Fibroblast of lung (primary cell): ENCODE measurements around the gene TRIM8. TPM values are rescaled to one million over a fixed set of nuclear protein-coding genes. Genes with fewer than 3 reads are reported as not detected.

ENCODE experiments used
- DNase-seq, 2 donors: peaks; one replicate each; pipeline versions ENCODE4 v3.0.0 to v3.0.0-alpha.2; 2010; ENCODE audit warnings: low read depth in 2 of 2
- H2AFZ ChIP-seq: 2 replicates; pipeline ENCODE4 v1.5.1; 2012; ENCODE audit warnings: low read length, control low read depth, inconsistent platforms
- H3K27ac ChIP-seq: 2 replicates; pipeline ENCODE4 v1.5.1; 2011; ENCODE audit warnings: low read length, control low read depth; ENCODE audit not compliant: insufficient read depth
- H3K27me3 ChIP-seq: 2 replicates; pipeline ENCODE4 v1.5.1; 2011; ENCODE audit warnings: mild to moderate bottlenecking, low read length; ENCODE audit not compliant: control insufficient read depth, insufficient read depth
- H3K36me3 ChIP-seq: 2 replicates; pipeline ENCODE4 v1.5.1; 2011; ENCODE audit warnings: low read length; ENCODE audit not compliant: control insufficient read depth, insufficient read depth
- H3K4me1 ChIP-seq: 2 replicates; pipeline ENCODE4 v1.5.1; 2011; ENCODE audit warnings: low read length; ENCODE audit not compliant: control insufficient read depth, insufficient read depth; ENCODE audit errors: extremely low read depth
- H3K4me2 ChIP-seq: 2 replicates; pipeline ENCODE4 v1.5.1; 2011; ENCODE audit warnings: low read length, control low read depth; ENCODE audit not compliant: insufficient read depth; ENCODE audit errors: extremely low read depth
- H3K4me3 ChIP-seq, 4 experiments: fragments of 200-600 bp in 1 of 4; sonication (generic) in 1 of 4; replicated peaks in 1 of 4; 2 replicates each; pipeline ENCODE4 v1.5.1; 2011 to 2016; ENCODE audit warnings: low read length in 4 of 4, low read depth in 3 of 4, mild to moderate bottlenecking in 3 of 4, control low read depth in 2 of 4, inconsistent platforms in 1 of 4, mixed read lengths in 1 of 4; ENCODE audit not compliant: insufficient read depth in 1 of 4; ENCODE audit errors: control extremely low read depth in 1 of 4
- H3K79me2 ChIP-seq: 2 replicates; pipeline ENCODE4 v1.5.1; 2012; ENCODE audit warnings: mild to moderate bottlenecking, low read length, inconsistent platforms; ENCODE audit not compliant: control insufficient read depth, insufficient read depth
- H3K9ac ChIP-seq: 2 replicates; pipeline ENCODE4 v1.5.1; 2011; ENCODE audit warnings: mild to moderate bottlenecking, low read length, control low read depth; ENCODE audit not compliant: insufficient read depth
- H3K9me3 ChIP-seq: 2 replicates; pipeline ENCODE4 v1.5.1; 2012; ENCODE audit warnings: low read depth, low read length; ENCODE audit not compliant: control insufficient read depth, insufficient read depth
- H4K20me1 ChIP-seq: 2 replicates; pipeline ENCODE4 v1.5.1; 2011; ENCODE audit warnings: low read length; ENCODE audit not compliant: control insufficient read depth, insufficient read depth; ENCODE audit errors: extremely low read depth
- CTCF ChIP-seq, 2 donors: IDR thresholded peaks in 1 of 2; conservative IDR thresholded peaks in 1 of 2; 1 replicate in 1 of 2; 2 replicates in 1 of 2; pipeline ENCODE4 v1.5.1; 2011 to 2012; ENCODE audit warnings: low read length in 2 of 2, control low read depth in 1 of 2, inconsistent platforms in 1 of 2, low read depth in 1 of 2, mild to moderate bottlenecking in 1 of 2
- EZH2 ChIP-seq: IDR thresholded peaks from 2 replicates; pipeline ENCODE4 v1.5.1; 2012; ENCODE audit warnings: low read length, control low read depth, mild to moderate bottlenecking; ENCODE audit errors: missing control alignments
- polyA minus RNA-seq: library from RNA; depleted of rRNA, polyadenylated mRNA; stranded (reverse); fragments of >200 nt; gene quantifications from 2 replicates; pipeline ENCODE4 v1.2.3, GENCODE V29; 2011; ENCODE audit warnings: low replicate concordance
- polyA plus RNA-seq, 2 donors: library from polyadenylated mRNA; depleted of rRNA in 1 of 2; stranded (reverse) in 1 of 2; unstranded in 1 of 2; fragments of >200 nt; gene quantifications; 2 replicates each; pipeline ENCODE4 v1.2.1, GENCODE V29; 2011 to 2012; ENCODE audit warnings: missing spikeins in 1 of 2
- total RNA-seq: library from RNA; depleted of rRNA; stranded (reverse); fragments of >200 nt; gene quantifications from 2 replicates; pipeline ENCODE4 v1.2.1, GENCODE V29; 2014

Gene TRIM8
- total RNA-seq (80.9 and 143 TPM in 2 replicates), polyA plus RNA-seq (93.2 and 152 TPM in 2 replicates), polyA minus RNA-seq (118 and 164 TPM in 2 replicates)
- 166 and 220 TPM in 2 replicates for polyA plus RNA-seq (2012)

GRCh38 chr10:102644066-102644645 lies at the start of gene TRIM8:
Gene TRIM8 (plus strand): TSS chr10:102644479. CDS start chr10:102644618, 139 bp downstream.
- peak within 1 kb of the TSS; percentile 79 for H3K4me2 ChIP-seq
- H3K27ac ChIP-seq = peak within 1 kb of the TSS; percentile 94
- H3K9ac ChIP-seq = peak within 1 kb of the TSS; percentile 90
- H3K79me2 ChIP-seq = peaks cover 45% of the 10 kb centered on the region
- peaks cover 18% of the 10 kb centered on the region for H3K4me1 ChIP-seq
- H3K36me3 ChIP-seq = peaks cover 11% of the 10 kb centered on the region
- TF ChIP-seq CTCF (conservative IDR thresholded peaks at IDR 0.05 in 1 of 2, IDR thresholded peaks at IDR 0.05 in 1 of 2; ENCODE audit: low read depth in 1 of 2, low read length in 2 of 2) (no peak), EZH2 (no peak)
- DNase-seq = peak in 1 of 2 donors; percentile 45
- no peak within 1 kb of the TSS for H2AFZ ChIP-seq
- H3K27me3 ChIP-seq = no peaks in the 10 kb centered on the region
- H4K20me1 ChIP-seq = peaks cover 2% of the 10 kb centered on the region
- peak within 1 kb of the TSS; percentile 81 to 98 (median 90) for H3K4me3 ChIP-seq
- no peaks in the 10 kb centered on the region for H3K9me3 ChIP-seq

GRCh38 chr10:102595293-102595692 lies 49.0 kb upstream of the TRIM8 start:
- no peak for DNase-seq
- Histone ChIP-seq H3K4me2 (no peak overlapping the region), H3K27me3 (no peaks in the 10 kb centered on the region), H3K4me3 (no peak overlapping the region), H4K20me1 (no peaks in the 10 kb centered on the region), H3K4me1 (peaks cover 13% of the 10 kb centered on the region), H2AFZ (no peak overlapping the region), H3K79me2 (no peaks in the 10 kb centered on the region), H3K9ac (no peak overlapping the region), H3K36me3 (peaks cover 2% of the 10 kb centered on the region), H3K9me3 (no peaks in the 10 kb centered on the region), H3K27ac (no peak overlapping the region)
- TF ChIP-seq CTCF (conservative IDR thresholded peaks at IDR 0.05 in 1 of 2, IDR thresholded peaks at IDR 0.05 in 1 of 2; ENCODE audit: low read depth in 1 of 2, low read length in 2 of 2) = peak in 1 of 2 donors; percentile 4
- no peak for TF ChIP-seq EZH2

GRCh38 chr10:102595897-102596296 lies 48.4 kb upstream of the TRIM8 start:
- H3K79me2 ChIP-seq = no peaks in the 10 kb centered on the region
- TF ChIP-seq CTCF (conservative IDR thresholded peaks at IDR 0.05 in 1 of 2, IDR thresholded peaks at IDR 0.05 in 1 of 2; ENCODE audit: low read depth in 1 of 2, low read length in 2 of 2) (no peak), EZH2 (no peak)
- H2AFZ ChIP-seq = no peak overlapping the region
- H3K27me3 ChIP-seq = no peaks in the 10 kb centered on the region
- H3K27ac ChIP-seq = no peak overlapping the region
- DNase-seq = no peak
- no peaks in the 10 kb centered on the region for H4K20me1 ChIP-seq
- H3K4me2 ChIP-seq = no peak overlapping the region
- peaks cover 2% of the 10 kb centered on the region for H3K36me3 ChIP-seq
- no peaks in the 10 kb centered on the region for H3K9me3 ChIP-seq
- H3K4me1 ChIP-seq = peaks cover 13% of the 10 kb centered on the region
- no peak overlapping the region for H3K4me3 ChIP-seq
- no peak overlapping the region for H3K9ac ChIP-seq
